Mesendoderm (in vitro differentiated cells): Measurements from ENCODE around the gene OSBPL6.

ENCODE experiments used
- DNase-seq: peaks from one replicate; pipeline ENCODE4 v3.0.0; 2013
- H2AK5ac ChIP-seq: 2 replicates; pipeline ENCODE4 v1.6.1; 2013; ENCODE audit warnings: low read length, inconsistent platforms
- H2BK120ac ChIP-seq: 2 replicates; pipeline ENCODE4 v1.6.1; 2013; ENCODE audit warnings: low read depth, mild to moderate bottlenecking, low read length, moderate library complexity, mixed read lengths
- H2BK15ac ChIP-seq: replicated peaks from 2 replicates; pipeline ENCODE4 v1.6.1; 2013; ENCODE audit warnings: low read depth, mild to moderate bottlenecking, moderate library complexity
- H2BK5ac ChIP-seq: 2 replicates; pipeline ENCODE4 v1.6.1; 2013; ENCODE audit warnings: low read length, inconsistent platforms
- H3K18ac ChIP-seq: 2 replicates; pipeline ENCODE4 v1.6.1; 2013; ENCODE audit warnings: mild to moderate bottlenecking, low read length, mixed read lengths
- H3K23ac ChIP-seq: one replicate; pipeline ENCODE4 v1.6.1; 2013; ENCODE audit warnings: low read length
- H3K27ac ChIP-seq: 2 replicates; pipeline ENCODE4 v1.5.1; 2013; ENCODE audit warnings: low read depth, mild to moderate bottlenecking, inconsistent platforms, low read length, moderate library complexity
- H3K27me3 ChIP-seq: 2 replicates; pipeline ENCODE4 v1.6.1; 2013; ENCODE audit warnings: low read length, control low read depth, mild to moderate bottlenecking, inconsistent platforms; ENCODE audit not compliant: insufficient read depth, poor library complexity
- H3K36me3 ChIP-seq: 2 replicates; pipeline ENCODE4 v1.6.1; 2013; ENCODE audit warnings: low read length, inconsistent platforms; ENCODE audit not compliant: control insufficient read depth, insufficient read depth
- H3K4ac ChIP-seq: one replicate; pipeline ENCODE4 v1.6.1; 2013; ENCODE audit warnings: low read depth, mild to moderate bottlenecking, low read length, moderate library complexity
- H3K4me1 ChIP-seq: 2 replicates; pipeline ENCODE4 v1.6.1; 2013; ENCODE audit warnings: low read depth, low read length, inconsistent platforms; ENCODE audit not compliant: control insufficient read depth
- H3K4me2 ChIP-seq: 2 replicates; pipeline ENCODE4 v1.6.1; 2013; ENCODE audit warnings: low read length
- H3K4me3 ChIP-seq: 2 replicates; pipeline ENCODE4 v1.5.1; 2013; ENCODE audit warnings: mild to moderate bottlenecking, low read length
- H3K56ac ChIP-seq: one replicate; pipeline ENCODE4 v1.6.1; 2013; ENCODE audit warnings: low read length
- H3K79me1 ChIP-seq: 2 replicates; pipeline ENCODE4 v1.6.1; 2013; ENCODE audit warnings: low read length, inconsistent platforms
- H3K79me2 ChIP-seq: 2 replicates; pipeline ENCODE4 v1.6.1; 2013; ENCODE audit warnings: mild to moderate bottlenecking, low read length; ENCODE audit not compliant: control insufficient read depth, insufficient read depth
- H3K9ac ChIP-seq: 2 replicates; pipeline ENCODE4 v1.6.1; 2013; ENCODE audit warnings: low read length, inconsistent platforms
- H4K5ac ChIP-seq: one replicate; pipeline ENCODE4 v1.6.1; 2013; ENCODE audit warnings: low read length
- H4K8ac ChIP-seq: one replicate; pipeline ENCODE4 v1.6.1; 2013; ENCODE audit warnings: low read depth, mild to moderate bottlenecking, control low read depth, low read length, moderate library complexity
- WGBS: extraction: QIAGEN DNeasy Blood & Tissue Kit; methylation state at CpG from one replicate; pipeline ENCODE4 v1.1.7; 2013; ENCODE audit warnings: low lambda C conversion rate, missing lambda C conversion rate; ENCODE audit not compliant: insufficient coverage; ENCODE audit errors: extremely low coverage; 5-methylcytosine and 5-hydroxymethylcytosine counted together

OSBPL6 gene

GRCh38 chr2:178250429-178250828, 56.1 kb downstream of the OSBPL6 start:
- no peaks in the 10 kb centered on the region for H3K36me3 ChIP-seq
- H3K4me3 ChIP-seq, result no peak overlapping the region
- H3K27me3 ChIP-seq, result no peaks in the 10 kb centered on the region
- H3K4me1 ChIP-seq, result no peaks in the 10 kb centered on the region
- H3K27ac ChIP-seq, result no peak overlapping the region
- no peak overlapping the region for H3K4ac ChIP-seq
- H3K9ac ChIP-seq, result no peak overlapping the region
- WGBS, result no CpG with 5 or more reads among the region's 6 CpGs
- H2BK120ac ChIP-seq, result no peak overlapping the region
- no peaks in the 10 kb centered on the region for H3K79me2 ChIP-seq
- no peak overlapping the region for H4K5ac ChIP-seq
- no peak overlapping the region for H4K8ac ChIP-seq
- H2BK5ac ChIP-seq, result no peak overlapping the region
- H3K18ac ChIP-seq, result no peak overlapping the region
- H3K23ac ChIP-seq, result no peak overlapping the region
- no peak overlapping the region for H3K56ac ChIP-seq
- no peak overlapping the region for H2BK15ac ChIP-seq
- no peak overlapping the region for H2AK5ac ChIP-seq
- H3K4me2 ChIP-seq, result no peak overlapping the region
- H3K79me1 ChIP-seq, result no peaks in the 10 kb centered on the region
- no peak for DNase-seq

GRCh38 chr2:178251151-178251955, 57.0 kb downstream of the OSBPL6 start:
- Histone ChIP-seq H2BK15ac (no peak overlapping the region), H3K36me3 (no peaks in the 10 kb centered on the region), H3K27ac (no peak overlapping the region), H3K4me1 (no peaks in the 10 kb centered on the region), H3K23ac (no peak overlapping the region), H3K4me3 (no peak overlapping the region), H3K27me3 (no peaks in the 10 kb centered on the region), H3K4ac (no peak overlapping the region), H4K8ac (no peak overlapping the region), H3K4me2 (no peak overlapping the region), H3K79me2 (no peaks in the 10 kb centered on the region), H2AK5ac (no peak overlapping the region), H3K9ac (no peak overlapping the region), H2BK5ac (no peak overlapping the region), H3K56ac (no peak overlapping the region), H3K79me1 (no peaks in the 10 kb centered on the region), H3K18ac (no peak overlapping the region), H4K5ac (no peak overlapping the region), H2BK120ac (no peak overlapping the region)
- DNase-seq, result no peak
- WGBS, result no CpG with 5 or more reads among the region's 7 CpGs

GRCh38 chr2:178256382-178257042, 62.2 kb downstream of the OSBPL6 start:
- Histone ChIP-seq H4K8ac (no peak overlapping the region), H3K4me1 (no peaks in the 10 kb centered on the region), H2BK15ac (no peak overlapping the region), H3K9ac (no peak overlapping the region), H3K4me2 (no peak overlapping the region), H3K4ac (no peak overlapping the region), H3K18ac (no peak overlapping the region), H3K23ac (no peak overlapping the region), H3K79me1 (no peaks in the 10 kb centered on the region), H3K4me3 (no peak overlapping the region), H2BK120ac (no peak overlapping the region), H4K5ac (no peak overlapping the region), H3K27ac (no peak overlapping the region), H3K36me3 (no peaks in the 10 kb centered on the region), H3K27me3 (no peaks in the 10 kb centered on the region), H3K56ac (no peak overlapping the region), H2BK5ac (no peak overlapping the region), H2AK5ac (no peak overlapping the region), H3K79me2 (no peaks in the 10 kb centered on the region)
- DNase-seq, result peak; percentile 18
- no CpG with 5 or more reads among the region's 6 CpGs for WGBS

GRCh38 chr2:178257127-178257526, 62.8 kb downstream of the OSBPL6 start:
- no peak overlapping the region for H4K5ac ChIP-seq
- no CpG with 5 or more reads among the region's 2 CpGs for WGBS
- no peaks in the 10 kb centered on the region for H3K4me1 ChIP-seq
- H4K8ac ChIP-seq, result no peak overlapping the region
- no peak overlapping the region for H2AK5ac ChIP-seq
- no peak overlapping the region for H3K23ac ChIP-seq
- no peak overlapping the region for H2BK120ac ChIP-seq
- no peak overlapping the region for H3K4me2 ChIP-seq
- H3K18ac ChIP-seq, result no peak overlapping the region
- H3K4me3 ChIP-seq, result no peak overlapping the region
- H3K79me1 ChIP-seq, result no peaks in the 10 kb centered on the region
- H2BK5ac ChIP-seq, result no peak overlapping the region
- H2BK15ac ChIP-seq, result no peak overlapping the region
- H3K56ac ChIP-seq, result no peak overlapping the region
- no peaks in the 10 kb centered on the region for H3K36me3 ChIP-seq
- H3K27ac ChIP-seq, result no peak overlapping the region
- no peak overlapping the region for H3K4ac ChIP-seq
- H3K79me2 ChIP-seq, result no peaks in the 10 kb centered on the region
- no peak for DNase-seq
- H3K27me3 ChIP-seq, result no peaks in the 10 kb centered on the region
- no peak overlapping the region for H3K9ac ChIP-seq

GRCh38 chr2:178258916-178259315, 64.6 kb downstream of the OSBPL6 start:
- no peak overlapping the region for H3K27ac ChIP-seq
- H3K4me1 ChIP-seq, result no peaks in the 10 kb centered on the region
- no peak overlapping the region for H3K4me2 ChIP-seq
- no peak overlapping the region for H3K23ac ChIP-seq
- H3K4ac ChIP-seq, result no peak overlapping the region
- no peak for DNase-seq
- no peak overlapping the region for H3K4me3 ChIP-seq
- H2BK5ac ChIP-seq, result no peak overlapping the region
- H3K36me3 ChIP-seq, result no peaks in the 10 kb centered on the region
- no peak overlapping the region for H2BK120ac ChIP-seq
- H4K8ac ChIP-seq, result no peak overlapping the region
- no peak overlapping the region for H3K18ac ChIP-seq
- H4K5ac ChIP-seq, result no peak overlapping the region
- H2BK15ac ChIP-seq, result no peak overlapping the region
- no peak overlapping the region for H2AK5ac ChIP-seq
- WGBS, result no CpG with 5 or more reads among the region's 2 CpGs
- no peak overlapping the region for H3K56ac ChIP-seq
- no peak overlapping the region for H3K9ac ChIP-seq
- no peaks in the 10 kb centered on the region for H3K79me2 ChIP-seq
- H3K79me1 ChIP-seq, result no peaks in the 10 kb centered on the region
- no peaks in the 10 kb centered on the region for H3K27me3 ChIP-seq
